OCI-M2 (cell line): ENCODE data around the gene CAPG.
A peak's percentile ranks its signal among the peaks of the same experiment; 100 is the strongest.
"Not testable (repeated sequence)": the region's sequence is repeated elsewhere in the genome, so short reads cannot be mapped to it uniquely, and the experiment has no call there.

Source experiments
- DNase-seq: peaks from one replicate; lab custom pipeline; 2025; ENCODE audit not compliant: unreplicated experiment; lab: John Stamatoyannopoulos, UW

Gene CAPG

GRCh38 chr2:85367180-85367579 is 43.0 kb downstream of the CAPG start:
- no peak for DNase-seq

DNA sequence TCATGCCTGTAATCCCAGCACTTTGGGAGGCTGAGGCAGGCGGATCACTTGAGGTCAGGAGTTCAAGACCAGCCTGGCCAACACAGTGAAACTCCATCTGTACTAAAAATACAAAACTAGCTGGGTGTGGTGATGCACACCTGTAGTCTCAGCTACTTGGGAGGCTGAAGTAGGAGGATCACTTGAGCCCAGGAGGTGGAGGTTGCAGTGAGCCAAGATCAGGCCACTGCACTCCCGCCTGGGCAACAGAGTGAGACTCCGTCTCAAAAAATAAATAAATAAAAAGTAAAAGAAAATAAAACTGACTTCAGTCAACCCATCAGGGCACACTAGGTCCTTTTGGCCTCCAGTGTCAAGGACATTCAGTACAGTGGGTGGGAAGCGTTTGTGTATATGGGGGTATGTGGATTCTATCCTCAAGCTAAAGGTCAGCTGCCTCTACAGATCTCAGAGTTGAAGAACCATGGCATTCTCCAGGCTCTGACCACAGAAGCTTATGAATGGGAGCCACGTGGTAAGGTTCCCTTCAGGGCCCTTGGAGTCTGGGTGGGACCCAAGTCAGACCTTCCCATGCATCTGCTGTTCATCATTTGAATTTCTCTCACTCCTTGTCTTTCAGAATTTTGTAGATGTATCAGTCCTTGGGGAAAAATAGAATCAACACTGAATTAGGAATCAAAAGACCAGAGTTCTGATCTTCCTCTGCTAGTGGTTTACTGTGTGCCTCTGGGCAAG is 47.3 kb downstream of the CAPG start:
- DNase-seq, result not testable (repeated sequence)

DNA sequence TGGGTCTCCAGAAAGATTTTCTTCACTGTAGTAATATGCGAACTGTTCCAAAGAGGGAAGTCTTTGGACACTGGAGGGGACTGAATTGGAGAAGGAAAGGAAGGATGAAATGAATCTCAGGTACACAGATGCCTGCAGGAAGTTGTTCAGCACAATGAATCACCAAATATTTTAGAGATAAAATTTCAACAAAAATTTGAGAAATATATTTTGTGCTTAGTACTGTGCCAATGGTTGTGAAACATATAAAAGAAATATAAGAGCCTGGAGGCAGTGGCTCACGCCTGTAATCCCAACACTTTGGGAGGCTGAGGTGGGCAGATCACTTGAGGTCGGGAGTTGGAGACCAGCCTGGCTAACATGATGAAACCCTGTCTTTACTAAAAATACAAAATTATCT is 52.4 kb downstream of the CAPG start:
- DNase-seq, result no peak

- DNase-seq, result no peak
Observed at GRCh38 chr2:85356186-85356585, 54.0 kb downstream of the CAPG start.

GRCh38 chr2:85355521-85355920 is 54.6 kb downstream of the CAPG start:
- DNase-seq, result no peak

GRCh38 chr2:85355073-85355410 is 55.1 kb downstream of the CAPG start:
- DNase-seq, result no peak

- peak; percentile 70 for DNase-seq
Observed at GRCh38 chr2:85354286-85355072, 55.7 kb downstream of the CAPG start, which contains the start of the genes ELMOD3 and RETSAT. Gene ELMOD3, plus strand, starts transcription at chr2:85354769. Its CDS starts 2,430 bp downstream, at chr2:85357199. Gene RETSAT, minus strand, starts transcription at chr2:85354528. Its CDS starts 21 bp downstream, at chr2:85354507.

DNA sequence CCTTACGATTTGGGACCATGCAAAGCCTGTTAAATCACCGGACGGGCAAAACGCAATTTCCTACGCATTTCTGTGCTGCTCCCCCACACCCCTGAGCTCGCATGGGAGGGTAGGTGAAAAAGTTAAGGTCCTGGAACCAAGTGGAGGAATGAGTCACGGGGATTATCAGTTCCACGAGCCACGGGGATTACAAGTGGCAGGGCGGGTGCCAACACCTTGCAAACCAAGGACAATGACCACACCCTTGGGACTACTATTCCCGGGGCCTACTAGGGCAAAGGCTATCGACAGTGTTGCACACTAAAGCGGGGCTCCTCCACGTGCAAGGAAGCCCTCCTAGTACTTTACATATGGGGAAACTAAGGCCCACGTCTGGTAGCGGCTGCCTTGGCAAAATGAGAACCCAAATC is 56.3 kb downstream of the CAPG start:
- no peak for DNase-seq

- DNase-seq, result no peak
Observed at GRCh38 chr2:85347599-85347998, 62.6 kb downstream of the CAPG start.
